CD4-positive, alpha-beta T cell treated with Interferon gamma for 1 hour (primary cell): Measurements from ENCODE around the gene SNX18.

Experiments
- DNase-seq: peaks from one replicate; pipeline ENCODE4 v3.0.0-alpha.2; 2020

Gene SNX18

GRCh38 chr5:54581831-54582548 is 64.4 kb downstream of the SNX18 start:
- DNase-seq = no peak

- no peak for DNase-seq
These were observed 68.8 kb downstream of the SNX18 start for GRCh38 chr5:54586336-54586735.

GRCh38 chr5:54589786-54590185 is 72.2 kb downstream of the SNX18 start:
- no peak for DNase-seq

GRCh38 chr5:54590824-54591223 is 73.3 kb downstream of the SNX18 start:
- DNase-seq = no peak

GRCh38 chr5:54593779-54594178 is 76.2 kb downstream of the SNX18 start:
- DNase-seq = no peak

- DNase-seq = no peak
These were observed 76.6 kb downstream of the SNX18 start for GRCh38 chr5:54594181-54594580.

- DNase-seq = no peak
These were observed 78.2 kb downstream of the SNX18 start for GRCh38 chr5:54595721-54596120.
